ENCODE results near the gene ANKRD28.
"Not testable (repeated sequence)": the region's sequence is repeated elsewhere in the genome, so short reads cannot be mapped to it uniquely, and the experiment has no call there.

ANKRD28 gene

GRCh38 chr3:15753056-15753710 lies 44.6 kb downstream of the ANKRD28 start:
- no peak overlapping the region for H3K4me3 ChIP-seq (ENCODE audit: low read length)
- DNase-seq (ENCODE audit: low read depth) = no peak
- TF ChIP-seq, protein P1, sequence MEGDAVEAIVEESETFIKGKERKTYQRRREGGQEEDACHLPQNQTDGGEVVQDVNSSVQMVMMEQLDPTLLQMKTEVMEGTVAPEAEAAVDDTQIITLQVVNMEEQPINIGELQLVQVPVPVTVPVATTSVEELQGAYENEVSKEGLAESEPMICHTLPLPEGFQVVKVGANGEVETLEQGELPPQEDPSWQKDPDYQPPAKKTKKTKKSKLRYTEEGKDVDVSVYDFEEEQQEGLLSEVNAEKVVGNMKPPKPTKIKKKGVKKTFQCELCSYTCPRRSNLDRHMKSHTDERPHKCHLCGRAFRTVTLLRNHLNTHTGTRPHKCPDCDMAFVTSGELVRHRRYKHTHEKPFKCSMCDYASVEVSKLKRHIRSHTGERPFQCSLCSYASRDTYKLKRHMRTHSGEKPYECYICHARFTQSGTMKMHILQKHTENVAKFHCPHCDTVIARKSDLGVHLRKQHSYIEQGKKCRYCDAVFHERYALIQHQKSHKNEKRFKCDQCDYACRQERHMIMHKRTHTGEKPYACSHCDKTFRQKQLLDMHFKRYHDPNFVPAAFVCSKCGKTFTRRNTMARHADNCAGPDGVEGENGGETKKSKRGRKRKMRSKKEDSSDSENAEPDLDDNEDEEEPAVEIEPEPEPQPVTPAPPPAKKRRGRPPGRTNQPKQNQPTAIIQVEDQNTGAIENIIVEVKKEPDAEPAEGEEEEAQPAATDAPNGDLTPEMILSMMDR (IDR thresholded peaks at IDR 0.05; ENCODE audit: insufficient read depth, low read depth, low read length, missing control alignments) = no peak

- no peak overlapping the region for H3K4me3 ChIP-seq (ENCODE audit: low read length)
- DNase-seq (ENCODE audit: low read depth) = no peak
- TF ChIP-seq, protein P1 (IDR thresholded peaks at IDR 0.05; ENCODE audit: insufficient read depth, low read depth, low read length, missing control alignments) = no peak
These were observed 46.9 kb downstream of the ANKRD28 start for GRCh38 chr3:15750879-15751278.

DNA sequence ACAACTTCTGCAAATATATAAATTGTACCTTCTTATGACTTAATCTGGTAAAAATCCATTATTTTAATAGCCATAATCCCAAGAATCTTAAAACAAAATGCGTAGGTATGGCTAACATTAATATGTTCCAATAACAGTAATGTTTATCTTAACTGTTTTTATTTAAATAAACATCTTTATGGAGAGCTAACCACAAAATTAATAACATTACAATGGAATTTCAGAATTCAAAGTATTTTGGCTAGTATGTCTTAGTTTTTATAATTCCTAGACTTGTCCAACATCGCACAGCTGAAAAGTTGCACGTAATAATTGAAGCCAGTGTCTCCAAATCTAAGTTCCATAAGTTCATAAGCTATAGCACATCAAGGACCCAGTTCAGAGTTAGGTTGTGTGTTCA lies 47.6 kb downstream of the ANKRD28 start:
- no peak overlapping the region for H3K4me3 ChIP-seq (ENCODE audit: low read length)
- TF ChIP-seq, protein P1 (IDR thresholded peaks at IDR 0.05; ENCODE audit: insufficient read depth, low read depth, low read length, missing control alignments) = no peak
- DNase-seq (ENCODE audit: low read depth) = no peak

DNA sequence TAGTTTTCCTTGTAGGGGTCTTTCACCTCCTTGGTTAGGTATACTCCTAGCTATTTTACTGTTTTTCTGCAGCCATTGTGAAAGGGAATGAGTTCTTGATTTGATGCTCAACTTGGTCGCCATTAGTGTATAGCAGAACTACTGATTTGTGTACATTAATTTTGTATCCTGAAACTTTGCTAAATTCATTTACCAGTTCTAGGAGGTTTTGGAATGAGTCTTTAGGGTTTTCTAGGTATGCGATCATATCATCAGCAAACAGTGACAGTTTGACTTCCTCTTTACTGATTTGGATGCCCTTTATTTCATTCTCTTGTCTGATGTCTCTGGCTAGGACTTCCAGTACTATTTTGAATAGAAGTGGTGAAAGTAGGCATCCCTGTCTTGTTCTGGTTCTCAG lies 51.9 kb downstream of the ANKRD28 start:
- not testable (repeated sequence) for DNase-seq (ENCODE audit: low read depth); H3K4me3 ChIP-seq (ENCODE audit: low read length)

DNA sequence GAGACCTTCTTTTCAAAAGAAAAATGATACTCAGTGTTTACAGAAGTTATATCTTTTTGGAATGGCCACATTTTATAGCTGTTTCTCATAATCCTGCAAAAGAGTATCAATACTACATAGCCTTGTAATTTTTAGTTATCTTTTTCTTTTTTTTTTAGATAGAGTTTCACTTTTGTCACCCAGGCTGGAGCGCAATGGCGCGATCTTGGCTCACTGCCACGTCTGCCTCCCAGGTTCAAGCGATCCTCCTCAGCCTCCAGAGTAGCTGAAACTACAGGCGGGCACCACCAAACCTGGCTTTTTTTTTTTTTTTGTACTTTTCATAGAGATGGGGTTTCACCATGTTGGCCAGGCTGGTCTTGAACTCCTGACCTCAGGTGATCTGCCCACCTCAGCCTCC lies 53.6 kb downstream of the ANKRD28 start:
- H3K4me3 ChIP-seq (ENCODE audit: low read length) = no peak overlapping the region
- DNase-seq (ENCODE audit: low read depth) = no peak
- TF ChIP-seq, protein P1 (IDR thresholded peaks at IDR 0.05; ENCODE audit: insufficient read depth, low read depth, low read length, missing control alignments) = no peak

- no peak overlapping the region for H3K4me3 ChIP-seq (ENCODE audit: low read length)
- no peak for DNase-seq (ENCODE audit: low read depth)
- TF ChIP-seq, protein P1 (IDR thresholded peaks at IDR 0.05; ENCODE audit: insufficient read depth, low read depth, low read length, missing control alignments) = no peak
These were observed 54.2 kb downstream of the ANKRD28 start for GRCh38 chr3:15743587-15744009.

DNA sequence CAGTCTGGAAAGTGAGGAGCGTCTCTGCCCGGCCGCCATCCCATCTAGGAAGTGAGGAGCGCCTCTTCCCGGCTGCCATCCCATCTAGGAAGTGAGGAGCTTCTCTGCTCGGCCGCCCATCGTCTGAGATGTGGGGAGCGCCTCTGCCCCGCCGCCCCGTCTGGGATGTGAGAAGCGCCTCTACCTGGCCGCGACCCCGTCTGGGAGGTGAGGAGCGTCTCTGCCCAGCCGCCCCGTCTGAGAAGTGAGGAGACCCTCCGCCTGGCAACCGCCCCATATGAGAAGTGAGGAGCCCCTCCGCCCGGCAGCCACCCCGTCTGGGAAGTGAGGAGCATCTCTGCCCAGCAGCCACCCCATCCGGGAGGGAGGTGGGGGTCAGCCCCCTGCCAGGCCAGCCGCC lies 55.5 kb downstream of the ANKRD28 start:
- H3K4me3 ChIP-seq (ENCODE audit: low read length); DNase-seq (ENCODE audit: low read depth): not testable (repeated sequence)

DNA sequence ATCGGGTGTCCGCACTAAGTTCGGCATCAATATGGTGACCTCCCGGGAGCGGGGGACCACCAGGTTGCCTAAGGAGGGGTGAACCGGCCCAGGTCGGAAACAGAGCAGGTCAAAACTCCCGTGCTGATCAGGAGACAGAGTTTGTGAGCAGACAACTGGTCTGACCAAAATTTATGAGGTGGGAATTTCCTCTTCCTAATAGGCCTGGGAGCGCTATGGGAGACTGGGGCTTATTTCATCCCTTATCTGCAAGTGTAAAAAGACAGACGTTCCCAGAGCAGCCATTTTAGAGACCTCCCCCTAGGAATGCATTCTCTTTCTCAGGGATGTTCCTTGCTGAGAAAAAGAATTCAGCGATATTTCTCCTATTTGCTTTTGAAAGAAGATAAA lies 59.2 kb downstream of the ANKRD28 start:
- not testable (repeated sequence) for DNase-seq (ENCODE audit: low read depth); H3K4me3 ChIP-seq (ENCODE audit: low read length)

DNA sequence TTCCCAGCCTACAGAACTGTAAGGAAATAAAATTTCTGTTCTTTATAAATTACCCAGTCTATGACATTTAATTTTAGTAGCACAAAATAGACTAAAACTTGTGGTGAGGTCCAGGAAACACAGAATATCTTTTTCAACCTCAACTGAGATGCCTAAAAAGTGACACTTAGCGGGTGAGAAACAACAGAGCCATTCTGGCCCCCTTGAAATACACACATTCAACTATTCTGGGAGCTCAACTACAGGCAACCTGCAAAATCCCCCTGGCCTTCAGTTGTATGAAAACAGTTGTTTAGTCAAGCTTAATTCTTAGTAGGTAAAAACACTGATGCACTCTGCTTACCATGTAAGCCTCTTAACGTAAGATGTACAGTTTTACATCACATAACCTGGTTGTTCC lies 66.8 kb downstream of the ANKRD28 start:
- TF ChIP-seq, protein P1 (IDR thresholded peaks at IDR 0.05; ENCODE audit: insufficient read depth, low read depth, low read length, missing control alignments) = no peak
- no peak for DNase-seq (ENCODE audit: low read depth)
- H3K4me3 ChIP-seq (ENCODE audit: low read length) = no peak overlapping the region
